Ovary (tissue), 3 donors: ENCODE results near the gene MST1R.

Experiments used
- CTCF ChIP-seq, 3 donors: fragments of 450-650 bp in 2 of 3; fragments of 200-600 bp in 1 of 3; IDR thresholded peaks; one replicate each; pipeline versions ENCODE4 v1.5.1 to v1.8.0; 2016 to 2022; ENCODE audit warnings: antibody characterized with exemption in 3 of 3, mild to moderate bottlenecking in 1 of 3
- EP300 ChIP-seq: sonication (generic); formaldehyde crosslinking; IDR thresholded peaks from one replicate; pipeline ENCODE4 v1.6.1; 2017; ENCODE audit warnings: antibody characterized with exemption
- donor health status: DM: no; HTN: no; CAD: no.

- TF ChIP-seq CTCF (IDR thresholded peaks at IDR 0.05): no peak
- no peak for TF ChIP-seq EP300
These were observed 36.3 kb downstream of the MST1R start for GRCh38 chr3:49867400-49867799.
